HG02571 (cell line): ENCODE measurements around the gene CCNYL1.
"Not testable (repeated sequence)": the region's sequence is repeated elsewhere in the genome, so short reads cannot be mapped to it uniquely, and the experiment has no call there.

Source experiments
- ATAC-seq: cut with Tn5 transposase; IDR thresholded peaks from one replicate; pipeline ENCODE4 v1.9.1; 2021; ENCODE audit warnings: mild to moderate bottlenecking, moderate library complexity; ENCODE audit not compliant: unreplicated experiment

The CCNYL1 gene

GRCh38 chr2:207696911-207697310 is 14.5 kb upstream of the CCNYL1 start:
- not testable (repeated sequence) for ATAC-seq

- no peak for ATAC-seq
Measured at GRCh38 chr2:207697411-207697810, 14.0 kb upstream of the CCNYL1 start.

DNA sequence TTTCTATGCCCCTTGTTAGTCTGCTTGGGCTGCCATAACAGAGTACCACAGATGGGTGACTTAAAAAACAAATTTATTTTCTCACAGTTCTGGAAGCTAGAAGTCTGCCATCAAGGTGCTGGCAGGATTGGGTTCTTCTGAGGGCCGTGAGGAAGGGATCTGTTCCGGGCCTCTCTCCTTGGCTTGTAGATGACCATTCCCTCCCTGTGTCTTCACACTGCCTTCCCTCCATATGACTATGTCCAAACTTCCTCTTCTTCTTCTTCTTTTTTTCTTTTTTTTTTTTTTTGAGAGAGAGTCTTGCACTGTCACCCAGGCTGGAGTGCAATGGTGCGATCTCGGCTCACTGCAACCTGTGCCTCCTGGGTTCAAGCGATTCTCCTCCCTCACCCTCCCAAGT is 13.1 kb upstream of the CCNYL1 start:
- ATAC-seq = no peak

DNA sequence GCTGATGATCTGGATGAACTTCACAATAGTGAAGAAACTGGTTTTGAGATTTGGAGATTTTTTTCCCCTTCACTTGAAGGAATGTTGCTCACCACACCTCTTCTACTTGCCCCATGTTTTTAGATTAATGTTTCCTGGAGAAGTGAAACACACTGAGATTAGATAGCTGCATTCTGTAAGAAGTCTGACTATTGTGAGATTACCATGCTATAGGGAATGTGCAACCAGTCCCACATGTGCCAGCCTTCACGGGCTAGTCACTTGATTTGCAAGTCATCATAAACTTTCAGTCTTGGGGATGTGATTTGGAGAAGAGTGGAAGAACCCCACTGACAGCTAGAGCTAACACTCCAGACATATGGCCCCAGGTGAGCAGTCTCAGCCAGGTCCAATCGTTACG is 7.4 kb upstream of the CCNYL1 start:
- ATAC-seq = no peak

DNA sequence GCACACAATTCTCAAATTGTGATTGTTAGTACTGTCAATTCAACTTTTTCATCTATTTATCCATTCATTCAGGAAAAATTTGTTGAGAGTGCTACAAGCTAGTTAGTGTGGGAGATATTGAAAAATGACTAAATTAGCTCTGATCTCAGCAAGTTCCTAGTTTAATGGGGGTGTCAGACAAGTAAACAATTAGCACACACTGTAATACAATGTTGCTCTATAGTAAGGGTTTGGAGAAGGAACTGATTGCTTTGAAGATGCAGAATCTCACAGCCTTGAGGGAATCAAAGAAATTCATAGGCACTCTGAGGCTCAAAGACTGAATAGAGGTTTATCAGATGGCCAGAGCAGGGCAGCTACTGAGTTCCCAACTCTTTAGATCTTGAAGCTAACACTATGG is 6.8 kb upstream of the CCNYL1 start:
- ATAC-seq = no peak

GRCh38 chr2:207706936-207707860 is 4.2 kb upstream of the CCNYL1 start:
- ATAC-seq = no peak

GRCh38 chr2:207711750-207712530 is 500 bp downstream of the CCNYL1 start:
- peak; percentile 27 for ATAC-seq

DNA sequence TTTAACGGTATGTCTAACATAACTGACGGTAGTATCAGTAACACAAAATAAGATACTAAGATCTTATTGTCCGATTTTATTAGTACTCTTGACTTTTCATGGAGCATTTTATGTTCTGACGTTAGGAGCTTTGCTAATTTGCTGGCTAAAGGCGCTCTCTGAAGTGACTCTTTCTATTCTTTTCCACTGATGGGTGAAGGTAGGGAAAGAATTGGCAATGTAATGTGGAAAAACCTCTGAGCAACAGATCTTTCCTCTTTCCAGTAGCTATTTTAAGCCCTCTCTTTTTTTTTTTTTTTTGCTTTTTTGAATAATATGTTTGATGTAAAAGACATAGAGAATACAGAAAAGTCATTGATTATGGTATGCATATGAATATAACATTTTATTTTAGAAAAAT is 4.6 kb downstream of the CCNYL1 start:
- no peak for ATAC-seq

- no peak for ATAC-seq
Measured at GRCh38 chr2:207718521-207718920, 7.1 kb downstream of the CCNYL1 start.

DNA sequence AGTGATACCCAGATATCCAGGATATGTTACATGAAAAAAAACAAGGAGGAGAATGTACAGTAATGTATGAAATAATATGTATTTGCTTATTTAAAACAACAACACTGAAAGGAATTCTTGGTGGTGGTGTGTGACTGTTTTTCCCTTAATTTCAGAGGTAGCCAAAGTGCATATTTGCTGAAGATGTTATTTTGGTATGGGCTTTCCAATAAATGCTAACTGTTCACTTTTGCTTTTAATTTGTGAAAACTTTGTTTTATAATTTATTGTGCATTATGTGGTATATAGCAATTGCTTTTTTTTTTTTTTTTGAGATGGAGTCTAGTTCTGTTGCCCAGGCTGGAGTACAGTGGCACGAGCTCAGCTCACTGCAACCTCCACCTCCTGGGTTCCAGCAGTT is 7.6 kb downstream of the CCNYL1 start:
- no peak for ATAC-seq

DNA sequence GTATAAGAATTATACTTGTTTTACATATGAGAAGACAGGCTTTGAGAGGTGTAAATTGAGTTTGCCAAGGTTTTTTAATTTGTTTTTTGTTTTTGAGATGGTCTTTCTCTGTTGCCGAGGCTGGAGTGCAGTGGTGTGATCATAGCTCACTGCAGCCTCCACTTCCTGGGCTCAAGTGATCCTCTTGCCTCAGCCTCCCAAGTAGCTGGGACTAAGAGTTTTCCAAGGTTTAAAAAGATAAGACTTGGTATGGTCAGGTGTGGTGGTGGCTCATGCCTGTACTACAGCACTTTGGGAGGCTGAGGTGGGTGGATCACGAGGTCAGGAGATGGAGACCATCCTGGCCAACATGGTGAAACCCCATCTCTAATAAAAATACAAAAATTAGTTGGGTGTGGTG is 8.2 kb downstream of the CCNYL1 start:
- not testable (repeated sequence) for ATAC-seq

DNA sequence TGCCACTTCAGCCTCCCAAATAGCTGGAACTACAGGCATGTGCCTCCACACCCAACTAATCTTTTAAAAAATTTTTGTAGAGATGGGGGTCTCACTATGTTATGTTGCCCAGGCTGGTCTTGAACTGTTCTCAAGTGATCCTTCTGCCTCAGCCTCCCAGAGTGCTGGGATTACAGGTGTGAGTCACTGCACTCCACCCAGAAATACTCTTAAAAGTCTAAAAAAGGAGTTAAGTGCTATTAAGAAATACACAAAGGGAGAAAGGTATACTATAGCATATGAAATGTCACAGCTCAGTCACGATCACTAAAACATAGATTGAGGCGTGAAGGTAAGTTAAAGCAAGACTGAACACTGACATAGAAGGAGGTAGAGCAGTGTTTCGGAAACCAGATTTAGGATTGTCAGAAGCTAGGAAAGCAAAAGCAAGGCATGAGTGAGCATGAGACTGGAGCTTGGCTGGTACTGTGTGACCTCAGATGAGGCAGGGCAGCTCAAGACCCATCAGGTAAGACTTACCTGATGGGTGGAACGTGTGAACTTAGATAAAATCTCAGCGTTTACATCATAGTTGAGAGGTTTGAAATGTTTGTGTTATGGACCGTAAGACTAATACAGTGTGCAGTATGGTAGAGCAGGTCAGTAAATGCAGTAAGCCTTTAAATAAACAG is 9.2 kb downstream of the CCNYL1 start:
- no peak for ATAC-seq

- ATAC-seq = no peak
Measured at GRCh38 chr2:207722773-207723424, 11.5 kb downstream of the CCNYL1 start.

GRCh38 chr2:207723425-207723787 is 12.0 kb downstream of the CCNYL1 start:
- ATAC-seq = not testable (repeated sequence)

DNA sequence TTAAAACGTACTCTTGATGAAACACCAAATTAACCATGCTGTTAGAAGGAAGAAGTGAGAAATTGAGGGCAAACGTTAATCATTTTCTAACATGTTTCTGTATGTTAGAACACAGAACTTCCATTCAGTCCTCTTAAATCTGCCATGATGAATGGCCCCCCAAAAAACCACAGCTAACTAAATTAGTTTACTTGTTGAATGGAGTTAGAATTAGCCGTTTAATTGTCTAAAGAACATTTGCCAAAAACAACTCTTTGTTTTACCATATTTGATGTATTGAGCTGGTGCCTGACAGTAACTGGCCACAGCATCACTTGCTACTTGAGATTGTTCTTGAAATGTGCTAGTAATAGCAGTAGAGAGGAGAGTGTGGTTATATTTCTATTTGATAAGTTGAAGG is 12.7 kb downstream of the CCNYL1 start:
- no peak for ATAC-seq

GRCh38 chr2:207725873-207726578 is 14.6 kb downstream of the CCNYL1 start:
- no peak for ATAC-seq

- no peak for ATAC-seq
Measured at GRCh38 chr2:207727261-207727660, 15.8 kb downstream of the CCNYL1 start.

DNA sequence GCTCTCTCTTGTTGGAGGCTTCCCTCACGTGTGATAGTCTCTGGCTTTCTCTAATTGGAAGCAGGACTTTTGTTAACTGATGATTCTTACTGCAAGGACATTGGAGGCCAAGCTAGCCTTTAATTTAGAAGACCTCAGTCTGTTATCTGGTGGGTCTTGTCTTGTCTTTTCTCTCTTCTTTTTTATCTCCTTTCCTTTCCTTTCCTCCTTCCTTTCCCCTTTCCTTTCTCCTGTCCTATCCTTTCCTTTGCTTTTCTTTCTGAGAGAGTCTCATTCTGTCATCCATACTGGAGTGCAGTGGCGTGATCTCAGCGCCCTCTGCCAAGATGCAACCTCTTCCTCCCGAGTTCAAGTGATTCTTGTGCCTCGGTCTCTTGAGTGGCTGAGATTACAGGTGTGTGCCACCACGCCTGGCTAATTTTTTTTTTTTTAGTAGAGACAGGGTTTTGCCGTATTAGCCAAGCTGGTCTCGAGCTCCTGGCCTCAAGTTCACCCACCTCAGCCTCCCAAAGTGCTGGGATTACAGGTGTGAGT is 18.1 kb downstream of the CCNYL1 start:
- ATAC-seq = no peak

- ATAC-seq = no peak
Measured at GRCh38 chr2:207731138-207731537, 19.7 kb downstream of the CCNYL1 start.

DNA sequence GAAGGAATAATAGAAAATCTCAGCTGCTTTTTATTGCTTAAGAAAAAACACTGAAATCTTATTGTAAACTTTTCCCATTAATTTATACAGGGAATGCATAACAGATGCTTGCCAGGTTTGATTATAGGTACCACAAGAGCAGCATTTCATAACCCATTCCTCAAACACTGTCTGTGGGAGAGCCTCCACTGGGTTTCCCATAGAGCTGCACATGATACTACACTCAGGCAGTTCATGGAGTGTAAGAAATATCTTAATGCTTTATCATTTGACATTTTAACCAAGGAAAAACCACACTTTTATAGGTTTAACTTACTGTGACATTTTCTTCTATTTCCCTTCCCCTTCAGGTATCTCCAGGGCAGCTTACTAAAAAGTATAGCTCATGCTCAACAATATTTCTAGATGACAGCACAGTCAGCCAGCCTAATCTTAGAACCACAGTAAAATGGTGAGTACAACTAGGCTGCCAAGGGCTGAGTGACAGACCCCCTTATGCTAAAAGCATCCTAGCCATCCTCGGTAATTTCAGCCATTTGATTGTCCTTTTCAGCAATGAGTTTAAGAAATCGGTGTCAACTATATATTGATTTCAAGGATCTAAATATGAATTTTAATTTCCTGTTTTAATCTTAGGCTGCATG is 22.3 kb downstream of the CCNYL1 start:
- no peak for ATAC-seq
